ENCODE data around the gene ALOX15.
A peak's percentile ranks its signal among the peaks of the same experiment; 100 is the strongest.
"Not testable (repeated sequence)": the region's sequence is repeated elsewhere in the genome, so short reads cannot be mapped to it uniquely, and the experiment has no call there.

ALOX15 gene

DNA sequence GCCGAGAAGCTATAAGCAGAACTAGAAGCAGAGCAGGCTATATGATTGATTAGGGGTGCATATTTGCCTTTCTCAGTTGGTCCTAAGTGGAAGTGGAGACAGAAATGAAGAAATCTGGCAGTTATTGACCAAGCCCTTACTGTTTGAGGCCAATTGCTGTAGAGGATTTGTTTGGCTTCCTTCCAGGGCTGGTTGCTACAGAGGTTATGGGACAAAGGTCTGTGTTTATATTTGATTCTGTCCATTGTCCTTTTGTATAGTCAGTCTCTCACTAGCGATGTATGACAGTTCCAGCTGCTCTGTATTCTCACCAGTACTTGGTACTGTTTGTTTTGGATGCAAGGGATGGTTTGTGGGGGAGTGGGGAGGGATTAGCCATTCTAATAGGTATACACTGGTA lies 7.3 kb upstream of the ALOX15 start:
- DNase-seq (ENCODE audit: low read depth): no peak

DNA sequence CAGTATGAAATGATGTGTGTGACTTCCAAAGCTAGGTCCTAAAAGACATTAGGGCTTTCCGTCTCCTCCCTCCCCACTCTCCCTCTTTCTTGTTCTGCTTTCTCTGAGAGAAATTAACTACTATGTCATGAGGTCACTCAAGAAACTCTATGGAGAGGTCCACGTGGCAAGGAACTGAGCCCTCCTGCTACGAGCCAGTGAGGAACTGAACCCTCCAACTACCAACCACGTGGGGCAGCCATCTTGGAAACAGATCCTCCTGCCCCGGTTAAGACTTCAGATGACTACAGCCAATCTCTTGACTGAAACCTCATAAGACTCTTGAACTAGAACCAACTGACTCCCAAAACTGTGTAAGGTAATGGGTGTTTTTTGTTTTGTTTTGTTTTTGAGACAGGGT lies 4.2 kb upstream of the ALOX15 start:
- DNase-seq (ENCODE audit: low read depth): no peak

DNA sequence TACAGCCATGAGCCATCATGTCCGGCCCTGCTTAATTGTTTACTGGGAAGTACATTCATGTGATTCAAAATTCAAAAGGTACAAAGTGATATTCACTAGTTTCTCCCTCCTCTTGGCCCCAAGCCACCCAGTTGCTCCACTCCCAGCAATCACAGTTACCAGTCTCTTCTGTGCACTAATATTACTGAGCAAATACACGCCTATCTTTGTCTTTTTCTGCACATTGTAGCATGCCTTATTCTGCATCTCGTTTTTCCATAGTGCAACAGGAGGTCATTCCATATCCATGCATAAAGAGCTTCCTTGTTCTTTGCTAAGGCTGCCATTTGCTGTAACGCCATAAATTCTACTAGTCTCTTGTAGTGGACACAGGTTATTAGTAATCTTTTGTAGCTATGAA lies 2.2 kb upstream of the ALOX15 start:
- no peak for DNase-seq (ENCODE audit: low read depth)

DNA sequence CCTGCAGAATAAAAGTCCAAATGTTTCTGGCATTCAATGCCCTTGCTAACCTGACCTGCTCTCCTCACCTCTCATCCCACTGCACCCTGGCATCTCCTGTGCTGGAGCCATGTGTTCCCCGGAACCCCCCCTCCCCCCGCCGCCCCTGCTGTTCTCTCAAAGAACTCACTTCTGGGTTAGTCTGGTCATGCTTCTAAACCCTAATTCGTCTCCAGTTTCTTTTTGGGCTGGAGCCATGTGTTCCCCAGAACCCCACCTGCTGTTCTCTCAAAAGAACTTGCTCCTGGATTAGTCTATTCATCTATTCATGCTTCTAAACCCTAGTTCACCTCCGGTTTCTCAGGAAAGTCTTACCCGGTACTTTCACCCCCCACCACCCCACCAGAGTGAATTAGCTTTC lies 808 bp upstream of the ALOX15 start:
- no peak for DNase-seq (ENCODE audit: low read depth)

DNA sequence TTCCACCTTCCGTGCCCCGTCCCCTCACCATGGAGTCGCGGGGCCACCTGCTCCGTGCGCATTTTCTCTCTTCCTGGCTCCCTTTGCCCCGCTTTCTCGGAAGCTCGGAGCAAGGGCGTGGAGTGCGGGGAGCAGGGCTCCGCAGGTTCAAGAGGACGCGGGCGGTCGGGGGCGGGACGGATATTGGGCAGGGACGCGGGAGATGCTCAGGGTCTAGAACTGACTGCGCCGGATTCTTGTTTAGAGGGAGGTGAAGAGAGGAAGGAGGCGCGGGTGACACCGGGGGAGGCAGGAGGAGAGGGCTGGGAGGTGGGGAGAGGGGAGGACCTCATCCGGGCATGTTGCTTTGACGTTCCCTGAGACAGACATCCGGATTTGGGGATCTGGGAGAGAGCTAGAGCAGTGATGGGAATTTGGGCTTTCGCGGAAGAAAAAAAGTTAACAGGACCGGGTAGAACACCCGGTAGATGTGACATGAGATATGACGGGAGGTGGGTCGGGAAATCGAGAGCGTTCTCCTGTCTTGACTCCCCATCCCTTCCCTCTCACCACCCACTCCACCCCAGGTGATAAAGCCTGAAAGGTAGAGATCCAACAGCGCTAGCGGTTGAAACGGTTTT lies 799 bp downstream of the ALOX15 start:
- DNase-seq (ENCODE audit: low read depth): not testable (repeated sequence)

DNA sequence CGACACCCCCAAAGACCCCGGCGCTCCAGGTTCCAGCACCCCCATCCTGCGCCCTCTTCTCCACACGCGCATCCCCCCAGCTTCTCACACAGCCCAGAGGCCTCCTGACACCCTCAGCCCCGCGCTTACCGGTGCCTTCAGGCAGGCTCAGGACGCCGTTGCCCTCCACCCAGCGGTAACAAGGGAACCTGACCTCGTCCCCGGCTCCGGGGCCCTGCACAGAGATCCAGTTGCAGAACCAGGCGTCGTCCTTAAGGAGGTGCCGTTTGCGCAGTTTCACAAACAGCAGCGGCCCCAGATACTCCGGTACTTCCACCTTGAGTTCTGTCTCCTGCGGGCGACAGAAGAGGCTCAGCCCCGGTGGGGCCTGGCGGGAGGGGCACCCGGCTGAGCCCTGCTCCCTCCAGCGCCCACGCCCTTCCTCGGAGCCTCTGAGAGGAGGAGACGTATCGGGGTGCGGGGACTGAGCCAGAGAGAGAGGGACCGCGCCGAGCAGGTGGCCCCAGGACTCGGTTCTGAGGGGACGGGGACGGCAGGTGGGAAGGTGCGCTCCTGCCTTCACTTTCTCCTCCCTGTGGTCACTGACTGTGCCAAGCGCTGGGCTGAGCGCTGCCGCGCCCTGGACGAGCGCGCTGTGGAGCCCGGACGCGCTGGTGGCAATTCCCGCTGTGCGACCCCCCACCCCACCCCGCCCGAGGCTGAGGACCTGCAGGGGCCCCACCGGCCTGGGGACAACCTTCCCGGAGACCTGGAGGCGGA lies 2.0 kb downstream of the ALOX15 start:
- DNase-seq (ENCODE audit: low read depth): not testable (repeated sequence)

DNA sequence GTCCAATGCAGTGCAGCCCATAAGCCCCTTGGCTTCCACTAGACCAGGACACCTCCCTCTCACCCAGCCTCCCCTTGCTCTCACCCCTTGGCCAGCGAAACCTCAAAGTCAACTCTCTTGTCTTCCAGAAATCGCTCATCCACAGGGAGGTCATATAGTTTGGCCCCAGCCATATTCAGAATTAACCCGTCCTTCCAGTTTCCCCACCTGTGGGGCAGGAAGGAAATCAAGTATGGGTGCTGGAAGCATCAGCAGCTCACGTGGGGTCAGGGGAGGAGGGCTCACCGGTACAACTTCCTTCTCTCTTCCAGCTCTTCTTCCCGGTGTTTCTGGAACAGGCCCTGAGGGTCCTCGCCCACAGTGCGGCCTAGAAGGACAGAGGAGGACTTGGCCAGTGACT lies 2.7 kb downstream of the ALOX15 start:
- not testable (repeated sequence) for DNase-seq (ENCODE audit: low read depth)

DNA sequence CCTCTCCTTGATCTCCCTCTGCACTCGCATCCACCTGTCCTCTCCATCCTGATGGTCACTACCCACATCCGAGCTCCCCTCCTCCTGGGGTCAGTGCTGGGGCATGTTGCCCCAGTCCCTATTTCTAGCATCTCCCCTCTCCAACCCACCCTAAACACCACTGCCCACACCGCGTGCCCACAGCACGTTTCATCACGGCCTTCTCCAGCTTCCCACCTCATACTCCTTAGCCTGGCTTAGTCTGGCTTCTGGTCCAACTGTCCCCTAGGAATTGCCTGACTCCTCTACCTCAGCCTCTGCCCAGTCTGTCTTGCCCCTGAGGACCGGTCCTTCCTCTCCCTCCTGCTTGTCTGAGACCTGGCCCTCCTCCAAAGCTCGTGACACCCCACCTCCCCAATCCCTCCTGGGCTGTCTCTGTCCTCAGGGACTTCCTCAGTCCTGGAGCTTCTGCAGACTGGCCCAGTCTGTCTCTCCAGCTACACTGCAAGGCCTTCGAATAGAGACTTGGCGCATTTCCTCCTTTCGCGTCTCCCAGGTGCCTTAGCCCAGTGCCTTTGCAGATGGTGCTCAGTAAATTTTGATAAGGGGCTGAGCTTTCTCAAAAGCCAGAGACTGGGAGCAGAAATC lies 4.9 kb downstream of the ALOX15 start:
- DNase-seq (ENCODE audit: low read depth): no peak

DNA sequence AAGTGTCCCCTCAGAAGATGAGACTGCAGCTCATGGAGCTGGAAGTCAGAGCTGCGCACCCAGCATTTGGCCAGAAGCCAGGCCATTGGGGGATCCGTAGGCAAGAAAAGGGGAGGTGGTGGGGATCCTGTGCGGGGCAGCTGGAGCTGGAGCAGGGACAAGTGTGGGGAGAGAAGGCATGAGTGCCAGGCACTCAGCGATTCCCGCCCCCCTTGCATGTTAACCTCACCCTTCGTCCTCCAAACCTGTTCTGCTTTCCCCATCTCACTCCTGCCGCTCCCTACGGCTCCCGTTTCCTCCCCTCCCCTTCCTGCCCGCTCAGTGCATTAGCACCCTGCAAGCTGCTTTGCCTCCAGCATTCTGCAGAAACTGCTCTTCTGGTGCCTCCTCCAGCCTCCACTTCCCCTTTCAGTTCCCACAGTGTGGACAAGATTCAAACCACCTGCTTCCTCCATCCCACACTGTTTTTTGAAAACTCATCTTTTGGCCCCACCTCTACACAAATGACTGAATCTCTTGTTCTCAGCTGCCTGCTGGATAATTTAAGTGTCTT lies 5.6 kb downstream of the ALOX15 start:
- no peak for DNase-seq (ENCODE audit: low read depth)

DNA sequence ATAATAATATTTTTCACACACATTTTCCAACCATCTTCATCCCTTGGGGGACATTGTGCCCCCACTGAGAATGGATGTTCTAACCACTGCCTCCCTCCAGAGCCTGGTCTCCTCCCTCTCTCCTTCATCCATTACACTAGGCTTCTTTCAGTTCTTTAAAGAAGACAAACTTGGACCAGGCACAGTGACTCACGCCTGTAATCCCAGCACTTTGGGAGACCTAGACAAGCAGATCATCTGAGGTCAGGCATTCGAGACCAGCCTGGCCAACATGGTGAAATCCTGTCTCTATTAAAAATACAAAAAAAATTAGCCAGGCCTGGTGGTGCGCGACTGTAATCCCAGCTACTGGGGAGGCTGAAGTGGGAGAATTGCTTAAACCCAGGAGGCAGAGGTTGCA lies 6.5 kb downstream of the ALOX15 start:
- no peak for DNase-seq (ENCODE audit: low read depth)

DNA sequence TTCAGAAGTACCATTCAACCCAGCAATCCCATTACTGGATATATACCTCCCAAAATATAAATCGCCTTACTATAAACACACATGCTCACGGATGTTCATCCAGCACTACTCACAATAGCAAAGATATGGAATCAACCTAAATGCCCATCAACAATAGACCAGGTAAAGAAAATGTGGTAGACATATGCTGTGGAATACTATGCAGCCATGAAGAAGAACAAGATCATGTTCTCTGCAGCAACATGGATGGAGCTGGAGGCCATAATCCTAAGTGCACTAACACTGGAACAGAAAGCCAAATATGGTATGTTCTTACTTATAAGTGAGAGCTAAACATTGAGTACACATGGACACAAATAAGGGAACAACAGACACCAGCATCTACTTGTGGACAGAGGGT lies 7.8 kb downstream of the ALOX15 start:
- no peak for DNase-seq (ENCODE audit: low read depth)

DNA sequence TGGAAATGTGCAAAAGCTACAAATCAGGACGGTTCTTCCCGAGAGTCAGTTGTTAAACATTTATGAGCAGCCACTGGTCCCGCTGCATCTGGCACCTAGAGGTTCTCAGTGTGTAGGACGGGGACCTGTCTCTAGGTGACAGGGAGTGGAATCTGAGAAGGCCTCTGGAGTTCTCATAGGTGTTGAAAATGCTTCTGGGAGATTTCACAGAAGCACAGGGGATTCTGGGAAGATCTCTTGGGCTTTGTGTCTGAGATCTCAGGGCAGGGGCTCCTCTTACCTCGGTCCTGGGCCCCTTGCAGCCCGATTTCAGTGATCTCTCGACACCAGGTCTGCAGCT lies 8.9 kb downstream of the ALOX15 start:
- DNase-seq (ENCODE audit: low read depth): no peak

DNA sequence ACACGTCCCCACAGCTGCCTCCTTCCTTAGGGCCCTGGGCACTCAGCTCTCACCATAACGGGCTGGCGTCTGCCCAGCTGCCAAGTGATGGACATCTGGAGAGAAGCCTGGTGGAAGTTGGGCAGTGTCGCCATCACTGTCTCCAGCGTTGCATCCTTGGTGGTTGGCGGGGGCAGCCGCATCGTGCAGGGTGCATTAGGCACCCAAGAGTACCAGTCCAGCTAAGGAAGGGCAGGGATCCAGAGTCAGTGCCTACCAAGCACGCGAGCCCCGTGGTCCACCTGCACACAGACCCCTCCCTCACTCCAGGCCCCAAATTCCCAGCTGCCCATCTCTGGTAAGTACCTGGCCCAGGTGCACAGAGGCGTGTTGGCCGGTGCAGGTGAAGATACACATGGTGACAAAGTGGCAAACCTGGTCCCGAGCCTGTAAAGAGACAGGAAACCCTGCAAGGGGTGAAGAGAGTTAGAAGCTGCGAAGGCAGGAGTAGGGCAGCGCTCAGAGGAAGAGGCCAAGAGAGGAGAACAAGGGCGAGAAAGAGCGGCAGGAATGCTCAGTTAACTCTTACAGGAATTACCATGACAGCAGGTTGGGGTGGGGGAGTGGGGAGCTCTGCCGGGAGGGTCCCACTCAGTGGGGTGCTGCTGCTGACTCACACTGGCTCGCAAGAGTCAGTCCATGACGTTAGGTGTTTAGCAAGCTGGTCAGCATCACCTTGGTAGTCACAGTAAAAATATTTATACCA lies 9.5 kb downstream of the ALOX15 start:
- DNase-seq (ENCODE audit: low read depth): no peak

DNA sequence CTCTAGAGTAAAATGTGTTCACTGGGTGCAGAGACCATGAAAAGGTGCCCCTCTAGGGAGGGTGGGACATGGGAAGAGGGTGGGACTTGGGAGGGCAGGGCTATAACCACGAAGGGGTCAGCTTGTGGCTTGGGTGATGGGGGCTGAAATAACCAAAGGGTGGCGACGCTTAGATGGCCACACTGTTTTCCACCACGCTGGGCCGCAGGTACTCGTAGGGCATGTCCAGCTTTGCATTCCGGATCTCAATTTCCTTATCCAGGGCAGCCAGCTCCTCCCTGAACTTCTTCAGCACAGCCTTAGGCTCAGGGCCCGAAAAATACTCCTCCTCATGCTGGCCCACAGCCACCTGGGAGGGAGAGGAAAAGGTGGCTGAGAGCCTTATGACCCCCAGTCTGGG lies 10.0 kb downstream of the ALOX15 start:
- no peak for DNase-seq (ENCODE audit: low read depth)

DNA sequence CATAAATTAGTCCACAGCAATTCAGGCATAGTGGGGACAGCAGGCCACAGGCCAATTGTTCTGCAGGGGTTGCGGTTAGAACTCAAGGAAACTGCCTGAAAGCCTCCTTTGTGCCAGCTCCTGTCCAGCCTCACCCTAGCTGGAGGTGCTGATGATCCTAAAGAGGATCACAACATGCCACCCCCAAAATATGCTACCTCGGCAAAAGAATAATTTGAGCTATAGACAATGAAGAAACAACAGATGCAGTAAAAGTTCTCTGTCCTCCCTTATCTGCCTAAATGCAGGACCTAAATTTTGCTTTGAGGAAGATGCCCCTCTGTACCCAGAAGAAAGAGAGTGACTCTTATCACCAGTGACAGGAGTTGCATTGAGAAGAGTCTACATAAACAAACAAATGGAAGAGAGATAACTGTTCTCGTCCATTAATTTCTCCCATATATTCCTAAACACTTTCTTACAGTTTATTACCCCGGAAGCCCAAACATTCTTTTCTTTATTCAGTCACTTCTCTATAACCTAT lies 14.7 kb downstream of the ALOX15 start:
- no peak for DNase-seq (ENCODE audit: low read depth)

DNA sequence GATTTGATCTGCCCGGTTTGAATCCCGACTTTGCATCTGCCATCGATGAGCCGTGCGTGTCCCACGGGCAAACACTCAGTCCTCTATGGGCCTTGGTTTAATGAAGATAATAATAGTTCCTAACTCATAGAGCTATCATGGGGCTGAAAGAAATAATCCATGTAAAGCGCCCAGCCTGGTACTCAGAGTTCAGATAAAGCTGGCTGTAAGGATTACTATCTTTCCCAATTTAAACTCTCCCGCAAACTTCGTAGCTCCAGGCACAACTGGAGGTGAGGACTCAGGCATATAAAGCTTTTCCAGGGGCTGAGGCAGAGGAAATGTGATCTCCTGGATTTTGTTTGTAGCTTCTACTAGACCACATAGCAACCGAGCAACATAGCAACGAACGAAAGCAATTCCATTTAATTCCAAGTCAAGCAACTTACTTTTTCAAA lies 16.3 kb downstream of the ALOX15 start:
- no peak for DNase-seq (ENCODE audit: low read depth)

DNA sequence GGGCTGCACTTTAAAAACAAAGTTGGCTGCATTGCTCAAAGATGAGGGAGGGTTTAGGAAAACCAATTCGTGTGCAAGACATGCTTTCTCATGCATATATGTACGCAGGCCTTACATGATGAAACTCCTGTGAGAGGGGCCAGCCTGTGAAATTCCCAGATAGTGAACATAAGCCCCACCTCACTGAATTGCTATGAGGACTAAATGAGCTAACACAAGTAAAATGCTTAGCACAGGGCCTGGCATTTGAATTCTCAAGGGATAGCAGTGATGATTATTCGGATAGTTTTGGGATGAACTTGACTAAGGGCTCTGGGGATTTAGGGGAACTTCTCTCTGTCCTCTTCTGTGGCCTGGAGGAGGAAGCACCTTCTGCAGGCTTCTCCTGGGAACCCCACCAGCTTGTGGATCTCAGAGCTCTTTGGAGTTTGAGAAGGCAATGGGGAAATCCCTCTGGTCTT lies 17.0 kb downstream of the ALOX15 start:
- not testable (repeated sequence) for DNase-seq (ENCODE audit: low read depth)

DNA sequence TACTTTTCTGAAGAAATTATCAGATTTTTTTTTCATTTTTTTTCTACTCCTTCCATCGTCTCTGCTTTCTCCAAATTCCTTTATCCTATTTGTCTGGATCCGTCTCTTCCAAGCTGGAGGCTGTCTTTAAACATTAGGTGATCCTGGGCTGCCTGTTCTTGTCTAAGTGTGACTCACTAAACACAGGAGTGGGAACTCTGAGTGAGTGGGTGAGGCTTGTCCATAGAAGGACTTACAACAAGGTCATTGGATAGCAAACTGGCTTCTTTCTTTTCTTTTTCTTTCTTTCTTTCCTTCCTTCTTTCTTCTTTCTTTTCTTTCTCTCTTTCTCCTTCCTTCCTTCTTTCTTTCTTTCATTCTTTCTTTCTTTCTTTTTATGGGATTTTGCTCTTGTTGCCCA lies 18.2 kb downstream of the ALOX15 start:
- peak; percentile 54 for DNase-seq (ENCODE audit: low read depth)

DNA sequence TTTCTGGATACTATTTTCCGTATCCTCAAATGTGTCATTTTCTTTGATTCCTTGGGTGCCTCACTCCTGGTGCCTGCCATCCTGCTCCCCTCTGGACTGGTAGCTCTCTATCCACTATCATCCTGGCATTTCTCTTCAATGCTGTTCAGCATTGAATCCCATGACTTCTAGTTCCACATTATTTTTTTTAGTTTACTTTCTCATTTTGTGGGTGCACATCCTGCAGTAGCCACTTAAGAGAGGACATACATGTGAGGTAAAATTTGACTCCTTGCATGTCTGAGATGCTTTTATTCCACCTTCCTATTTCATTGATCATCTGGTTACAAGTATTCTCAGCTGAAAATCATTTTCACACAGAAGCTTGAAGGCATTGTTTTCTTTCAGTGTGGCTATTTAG lies 19.1 kb downstream of the ALOX15 start:
- DNase-seq (ENCODE audit: low read depth): no peak

DNA sequence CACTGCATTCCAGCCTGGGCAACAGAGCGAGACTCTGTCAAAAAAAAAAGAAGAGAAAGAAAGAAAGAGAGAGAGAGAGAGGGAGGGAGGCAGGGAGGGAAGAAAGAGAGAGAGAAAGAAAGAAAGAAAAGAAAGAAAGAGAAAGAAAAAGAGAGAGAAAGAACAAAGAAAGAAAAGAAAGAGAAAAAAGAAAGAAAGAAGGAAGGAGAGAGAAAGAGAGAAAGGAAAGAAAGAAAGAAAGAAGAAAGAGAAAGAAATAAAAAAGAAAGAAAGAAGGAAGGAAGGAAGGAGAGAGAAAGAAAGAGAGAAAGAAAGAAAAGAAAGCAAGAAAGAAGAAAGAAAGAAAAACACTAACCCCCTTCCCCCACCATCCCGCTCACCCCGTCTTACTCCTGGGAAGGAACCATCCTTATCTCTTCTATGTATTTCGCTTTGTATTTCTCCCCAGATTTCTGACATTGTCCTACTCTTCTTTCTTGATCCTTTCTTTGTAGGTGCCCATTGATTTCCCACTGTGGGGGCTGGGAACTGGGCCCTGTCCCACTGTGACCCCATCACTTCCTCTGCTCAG lies 20.9 kb downstream of the ALOX15 start:
- no peak for DNase-seq (ENCODE audit: low read depth)

DNA sequence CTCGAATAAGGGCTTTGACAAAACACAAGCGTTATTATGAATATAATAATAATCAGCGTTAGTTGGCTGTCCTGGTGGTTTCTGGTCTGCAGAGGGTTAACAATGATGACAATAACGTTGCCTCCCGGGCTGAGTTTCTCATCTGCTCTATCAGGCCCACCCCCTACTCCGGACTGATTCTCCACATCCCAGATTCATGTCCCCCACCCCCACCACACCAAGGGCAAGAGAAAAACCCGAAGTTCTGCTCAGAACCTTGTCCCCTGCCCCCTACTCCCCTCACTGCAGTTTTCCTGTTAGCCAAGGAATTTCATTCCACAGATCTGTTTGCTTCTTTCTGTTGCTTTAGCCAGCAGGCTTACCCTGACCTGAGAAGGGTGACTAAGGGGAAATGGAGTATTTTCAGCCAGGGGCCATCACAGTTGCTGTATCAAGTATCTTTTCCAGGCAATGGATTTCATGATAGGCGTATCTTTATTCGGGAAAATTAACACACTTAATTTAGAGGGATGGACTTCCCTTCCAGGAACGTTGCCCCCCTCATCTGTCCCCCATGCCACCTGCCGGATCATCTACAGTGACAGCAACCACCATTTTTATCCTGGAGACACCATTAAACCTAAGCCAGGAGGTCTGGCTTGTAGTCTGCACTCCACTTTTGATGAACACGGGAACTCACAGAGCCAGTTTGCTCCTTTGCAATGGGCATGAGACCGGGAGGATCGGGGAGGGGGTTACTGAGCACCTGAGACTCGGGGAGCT lies 23.7 kb downstream of the ALOX15 start:
- no peak for DNase-seq (ENCODE audit: low read depth)
